DMS153 treated with DMSO at 0.1 percent for 48 hours (cell line): Measurements from ENCODE around the gene TSPAN12.

ENCODE experiments used
- DNase-seq: peaks from one replicate; lab custom pipeline; 2025; ENCODE audit not compliant: unreplicated experiment; lab: John Stamatoyannopoulos, UW

TSPAN12 gene

DNA sequence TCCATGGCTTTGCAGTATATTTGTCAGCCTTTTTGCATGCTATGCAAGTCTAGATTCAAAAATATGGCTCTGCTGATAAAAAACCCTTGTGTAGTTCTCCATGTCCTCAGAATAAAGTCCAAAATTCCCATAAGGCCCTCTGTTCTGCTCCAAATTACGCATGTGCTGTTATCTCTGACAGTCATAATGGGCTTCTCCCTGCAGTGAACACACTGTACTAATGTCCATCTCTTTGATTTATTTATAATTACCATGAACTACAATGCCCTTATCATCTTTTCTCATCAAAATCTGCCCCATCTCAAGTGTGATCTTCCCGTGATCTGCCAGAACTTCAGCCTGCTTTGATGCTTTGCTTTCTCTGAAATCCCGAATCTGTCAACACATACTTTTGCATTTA lies 87.7 kb downstream of the TSPAN12 start:
- DNase-seq = no peak

DNA sequence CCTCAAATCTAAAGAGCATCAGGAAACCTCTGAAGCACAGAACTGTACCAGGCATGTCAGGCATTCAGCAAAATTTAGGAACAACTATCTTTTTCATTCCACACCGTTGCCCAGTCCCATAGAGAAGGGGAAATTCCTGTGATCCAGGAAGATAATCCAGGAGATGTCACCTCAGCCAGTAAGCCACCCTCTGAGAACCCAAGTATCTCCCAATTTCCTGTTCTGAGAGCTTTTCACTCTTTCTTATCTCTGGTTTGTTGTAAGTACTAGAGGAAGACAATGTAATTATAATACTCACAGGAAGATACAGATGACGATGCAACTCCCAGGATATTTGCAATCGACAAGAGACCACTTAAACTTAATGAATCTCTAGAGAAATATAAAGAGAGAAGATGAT lies 97.1 kb downstream of the TSPAN12 start:
- no peak for DNase-seq

DNA sequence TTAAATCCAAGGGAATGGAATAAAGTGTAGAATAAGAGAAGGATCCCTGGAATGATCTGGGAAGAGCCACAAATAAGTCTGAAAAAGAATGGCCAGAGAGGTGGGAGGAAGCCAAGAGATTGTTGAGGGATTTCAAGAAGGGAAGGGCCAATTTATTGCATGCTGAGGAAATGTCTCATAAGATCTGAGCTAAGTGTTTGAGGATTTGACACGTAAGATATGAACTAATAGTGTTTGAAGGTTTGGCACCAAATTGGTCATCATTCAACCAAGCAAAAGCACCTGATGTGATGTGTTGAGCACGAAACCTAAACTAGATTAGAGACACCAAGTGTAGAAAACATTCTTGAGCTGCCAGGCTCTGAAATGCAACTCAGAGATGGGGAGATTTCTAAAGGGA lies 97.9 kb downstream of the TSPAN12 start:
- DNase-seq = no peak

DNA sequence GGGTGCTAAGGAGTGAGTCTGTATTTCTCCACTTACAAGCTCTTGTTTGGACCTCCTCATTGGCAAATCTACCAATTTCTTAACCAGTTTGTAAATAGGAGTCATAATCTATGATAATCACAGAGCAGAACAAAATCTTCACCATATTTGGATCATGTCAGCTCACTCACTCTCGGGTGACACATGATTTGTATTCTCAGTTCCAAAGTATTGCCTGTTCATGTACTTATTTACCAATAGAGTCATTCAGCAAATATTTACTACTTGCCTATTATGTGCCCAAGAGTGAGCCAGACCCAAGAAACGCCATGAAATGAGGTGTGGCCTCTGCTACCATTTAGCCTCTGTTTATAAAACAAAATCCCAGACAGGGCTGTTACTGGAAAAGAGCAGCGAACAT lies 114.8 kb downstream of the TSPAN12 start:
- peak; percentile 44 for DNase-seq

DNA sequence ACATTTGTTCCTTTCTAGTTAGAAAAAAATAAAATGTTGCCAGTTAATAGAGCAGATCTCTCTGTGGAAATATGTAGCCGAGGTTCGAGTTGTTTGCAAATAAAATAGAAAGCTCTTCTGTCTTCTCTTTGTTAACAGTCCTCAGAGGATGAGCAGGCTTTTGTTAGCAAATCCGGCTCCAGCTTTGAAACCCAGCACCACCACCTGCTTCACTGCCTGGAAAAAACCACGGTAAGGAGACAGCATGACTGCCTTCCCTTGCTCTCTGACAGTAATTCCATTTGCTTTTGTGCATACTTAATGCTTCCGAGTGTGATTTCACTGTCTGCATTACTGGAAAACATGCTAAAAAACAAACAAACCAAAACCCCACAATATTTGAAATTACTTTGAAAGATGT lies 115.6 kb downstream of the TSPAN12 start:
- DNase-seq = peak; percentile 72

DNA sequence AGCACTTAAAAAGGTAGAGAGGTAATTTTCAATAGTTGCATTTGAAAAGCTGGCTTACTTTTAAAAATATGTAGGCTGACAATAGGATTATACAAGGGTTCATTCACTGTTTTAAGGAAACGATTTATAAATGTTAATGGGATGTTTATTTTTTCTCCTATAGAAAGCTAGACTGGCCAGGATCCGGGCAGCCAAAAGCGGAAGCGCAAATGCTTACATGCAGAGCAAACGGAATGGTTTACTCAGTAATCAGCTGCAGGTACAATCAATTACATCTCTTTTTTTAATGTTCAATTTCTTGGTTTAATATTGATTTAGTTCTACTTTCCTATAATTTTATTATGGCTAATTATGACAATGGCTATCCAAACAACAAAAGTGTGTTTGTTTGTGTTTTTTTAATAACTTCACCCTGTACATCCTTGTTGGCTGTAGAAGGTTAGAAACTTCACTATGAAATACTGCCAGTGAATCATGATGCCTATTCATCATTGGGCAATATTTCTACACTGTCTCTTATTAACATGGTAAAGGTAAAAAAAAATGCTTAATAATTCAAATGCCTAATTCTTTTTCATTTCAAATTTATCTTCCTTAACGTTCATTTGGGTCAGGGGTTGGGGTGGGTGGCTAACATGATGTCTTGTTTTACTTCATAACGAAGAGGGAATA lies 116.4 kb downstream of the TSPAN12 start:
- DNase-seq = peak; percentile 85

GRCh38 chr7:120740348-120740747 lies 117.6 kb downstream of the TSPAN12 start:
- peak; percentile 29 for DNase-seq

DNA sequence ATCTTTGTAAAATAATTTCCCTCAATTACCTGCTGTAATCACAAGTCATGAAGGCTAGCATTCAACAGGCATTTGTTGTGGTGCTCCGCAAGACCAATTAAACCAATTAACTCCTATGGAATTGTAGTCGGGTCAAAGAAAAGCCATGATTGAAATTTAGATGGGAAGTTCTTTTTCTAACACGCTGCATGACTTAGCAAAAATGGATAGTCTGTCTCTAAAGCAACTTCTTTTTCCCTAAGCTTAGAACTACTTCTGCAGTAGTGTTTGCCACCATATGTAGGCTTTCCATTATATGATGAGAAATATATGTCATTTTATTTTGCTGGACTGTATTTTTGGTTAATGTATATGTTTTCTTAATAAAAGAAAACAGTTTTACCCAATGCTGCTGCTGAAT lies 119.1 kb downstream of the TSPAN12 start:
- no peak for DNase-seq
